ENCODE results near the gene CPLX1. TPM values are rescaled to one million over a fixed set of nuclear protein-coding genes. Genes with fewer than 3 reads are reported as not detected.
A peak's percentile ranks its signal among the peaks of the same experiment; 100 is the strongest.

The CPLX1 gene
- 1 to 10 TPM; 1.0 to 1.9 TPM for total RNA-seq
- 0.36 TPM for polyA plus RNA-seq (2013, experiment 1 of 2)
- 1.0 TPM for polyA plus RNA-seq (2013, experiment 2 of 2)
- long read RNA-seq, experiment 1, partial matches to known transcripts: 0 of 1 reads
- long read RNA-seq, experiment 1, other reads (novel, unspliced or antisense): 0 of 1 reads
- long read RNA-seq, experiment 2, partial matches to known transcripts: 0 of 3 reads
- long read RNA-seq, experiment 2, other reads (novel, unspliced or antisense): 0 of 3 reads
- long read RNA-seq, experiment 3: 0 reads
- long read RNA-seq, experiment 4: 0 reads

DNA sequence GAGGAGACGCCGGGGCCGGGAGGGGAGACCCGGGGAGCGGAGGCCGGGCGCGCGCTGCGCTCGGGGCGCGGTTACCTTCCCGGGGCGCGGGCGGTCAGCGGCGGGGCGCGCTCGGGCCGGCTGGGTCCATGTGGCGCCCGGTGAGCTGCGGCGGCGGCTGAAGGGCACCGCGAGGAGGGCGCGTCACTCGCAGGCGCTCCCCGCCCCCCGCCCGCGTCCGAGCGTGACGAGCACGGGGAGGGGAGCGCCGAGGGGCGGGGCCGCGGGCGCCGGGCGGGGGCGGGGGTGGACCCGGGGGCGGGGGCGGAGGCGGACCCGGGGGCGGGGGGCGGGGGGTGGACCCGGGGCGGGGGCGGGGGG lies at the start of gene CPLX1:
Gene CPLX1, minus strand, starts transcription at position 159 of the 360 bp plus-strand sequence. CDS start 1,607 bp downstream, outside the sequence.
- TF ChIP-seq, protein P1, sequence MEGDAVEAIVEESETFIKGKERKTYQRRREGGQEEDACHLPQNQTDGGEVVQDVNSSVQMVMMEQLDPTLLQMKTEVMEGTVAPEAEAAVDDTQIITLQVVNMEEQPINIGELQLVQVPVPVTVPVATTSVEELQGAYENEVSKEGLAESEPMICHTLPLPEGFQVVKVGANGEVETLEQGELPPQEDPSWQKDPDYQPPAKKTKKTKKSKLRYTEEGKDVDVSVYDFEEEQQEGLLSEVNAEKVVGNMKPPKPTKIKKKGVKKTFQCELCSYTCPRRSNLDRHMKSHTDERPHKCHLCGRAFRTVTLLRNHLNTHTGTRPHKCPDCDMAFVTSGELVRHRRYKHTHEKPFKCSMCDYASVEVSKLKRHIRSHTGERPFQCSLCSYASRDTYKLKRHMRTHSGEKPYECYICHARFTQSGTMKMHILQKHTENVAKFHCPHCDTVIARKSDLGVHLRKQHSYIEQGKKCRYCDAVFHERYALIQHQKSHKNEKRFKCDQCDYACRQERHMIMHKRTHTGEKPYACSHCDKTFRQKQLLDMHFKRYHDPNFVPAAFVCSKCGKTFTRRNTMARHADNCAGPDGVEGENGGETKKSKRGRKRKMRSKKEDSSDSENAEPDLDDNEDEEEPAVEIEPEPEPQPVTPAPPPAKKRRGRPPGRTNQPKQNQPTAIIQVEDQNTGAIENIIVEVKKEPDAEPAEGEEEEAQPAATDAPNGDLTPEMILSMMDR (conservative IDR thresholded peaks at IDR 0.05): no peak
- H3K36me3 Mint-ChIP-seq (ENCODE audit: low read depth): no peaks in the 10 kb centered on the region
- peak; percentile 76 for DNase-seq
- H3K27ac ChIP-seq (ENCODE audit: low read depth, low read length): no peak within 1 kb of the TSS
- H3K27me3 ChIP-seq (ENCODE audit: control insufficient read depth, insufficient read depth, low read length, poor library complexity, severe bottlenecking): peaks cover 69% of the 10 kb centered on the region
- peaks cover 2% of the 10 kb centered on the region for H3K4me1 Mint-ChIP-seq
- no peaks in the 10 kb centered on the region for H3K36me3 ChIP-seq (ENCODE audit: control insufficient read depth, insufficient read depth, low read length)
- H3K4me1 ChIP-seq (ENCODE audit: control insufficient read depth, insufficient read depth, low read length): peaks cover 2% of the 10 kb centered on the region
- 0% methylated on average over 3 to 34 of the region's 61 CpGs for WGBS, 2 experiments (ENCODE audit: insufficient coverage in 1 of 2, insufficient read length in 1 of 2)
- H3K27ac Mint-ChIP-seq: no peak within 1 kb of the TSS
- peaks cover 70% of the 10 kb centered on the region for H3K27me3 Mint-ChIP-seq (ENCODE audit: insufficient read depth)
- no peak within 1 kb of the TSS for H3K9ac ChIP-seq (ENCODE audit: extremely low read depth, low read length, poor library complexity, severe bottlenecking)
- H3K4me3 Mint-ChIP-seq: peak within 1 kb of the TSS; percentile 41
- no peaks in the 10 kb centered on the region for H3K9me3 Mint-ChIP-seq
- no peak within 1 kb of the TSS for H3K4me3 ChIP-seq (ENCODE audit: low read length)
- no peaks in the 10 kb centered on the region for H3K9me3 ChIP-seq (ENCODE audit: control insufficient read depth, low read length)

DNA sequence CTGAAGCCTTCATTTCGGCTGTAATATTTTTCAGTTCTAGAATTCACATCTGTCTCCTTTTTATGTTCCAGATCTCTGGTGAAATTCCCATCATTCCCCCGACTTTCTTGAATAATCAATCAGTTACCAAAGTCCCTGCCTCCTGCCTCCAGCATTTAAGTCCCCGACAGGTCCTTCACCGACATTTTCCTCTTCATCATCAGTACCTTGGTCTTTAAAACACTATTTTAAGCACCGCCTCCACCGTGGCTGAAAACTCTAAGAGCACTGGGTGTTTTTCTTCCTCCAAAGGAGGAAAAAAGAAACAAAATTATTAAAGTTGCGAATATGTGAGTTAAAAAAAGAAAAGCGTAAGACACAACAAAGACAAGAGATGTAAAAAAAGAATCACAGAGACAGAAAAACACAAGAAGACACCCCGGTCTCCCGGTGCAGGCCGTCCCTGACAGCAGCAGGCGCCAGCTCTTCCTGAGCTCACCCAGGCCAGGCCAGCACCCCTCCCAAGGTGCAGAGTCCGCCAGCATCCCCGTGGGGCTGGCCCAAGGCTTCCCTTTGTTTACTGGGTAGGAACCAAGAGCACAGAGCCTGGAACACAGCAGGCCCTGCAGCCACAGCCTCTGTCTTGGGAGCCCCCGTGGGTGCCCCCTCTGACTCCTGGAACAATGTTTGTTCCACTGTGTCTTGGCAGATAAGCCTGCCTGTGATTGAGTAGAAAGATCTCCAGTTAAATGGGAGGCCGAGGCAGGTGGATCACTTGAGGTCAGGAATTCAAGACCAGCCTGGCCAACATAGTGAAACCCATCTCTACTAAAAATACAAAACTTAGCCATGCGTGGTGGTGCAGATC lies 49.3 kb upstream of the CPLX1 start:
- Mint-ChIP-seq H3K4me1 (no peaks in the 10 kb centered on the region), H3K27me3 (ENCODE audit: insufficient read depth) (no peaks in the 10 kb centered on the region), H3K36me3 (ENCODE audit: low read depth) (peaks cover 68% of the 10 kb centered on the region), H3K9me3 (no peaks in the 10 kb centered on the region), H3K4me3 (no peak overlapping the region), H3K27ac (no peak overlapping the region)
- Histone ChIP-seq H3K36me3 (ENCODE audit: control insufficient read depth, insufficient read depth, low read length) (peaks cover 41% of the 10 kb centered on the region), H3K27me3 (ENCODE audit: control insufficient read depth, insufficient read depth, low read length, poor library complexity, severe bottlenecking) (no peaks in the 10 kb centered on the region), H3K27ac (ENCODE audit: low read depth, low read length) (no peak overlapping the region), H3K4me1 (ENCODE audit: control insufficient read depth, insufficient read depth, low read length) (no peaks in the 10 kb centered on the region), H3K9me3 (ENCODE audit: control insufficient read depth, low read length) (no peaks in the 10 kb centered on the region), H3K4me3 (ENCODE audit: low read length) (no peak overlapping the region), H3K9ac (ENCODE audit: extremely low read depth, low read length, poor library complexity, severe bottlenecking) (no peak overlapping the region)
- 94 to 95% methylated on average over 10 to 17 of the region's 17 CpGs for WGBS, 2 experiments (ENCODE audit: insufficient coverage in 1 of 2, insufficient read length in 1 of 2)
- no peak for DNase-seq
- TF ChIP-seq, protein P1 (conservative IDR thresholded peaks at IDR 0.05): no peak

DNA sequence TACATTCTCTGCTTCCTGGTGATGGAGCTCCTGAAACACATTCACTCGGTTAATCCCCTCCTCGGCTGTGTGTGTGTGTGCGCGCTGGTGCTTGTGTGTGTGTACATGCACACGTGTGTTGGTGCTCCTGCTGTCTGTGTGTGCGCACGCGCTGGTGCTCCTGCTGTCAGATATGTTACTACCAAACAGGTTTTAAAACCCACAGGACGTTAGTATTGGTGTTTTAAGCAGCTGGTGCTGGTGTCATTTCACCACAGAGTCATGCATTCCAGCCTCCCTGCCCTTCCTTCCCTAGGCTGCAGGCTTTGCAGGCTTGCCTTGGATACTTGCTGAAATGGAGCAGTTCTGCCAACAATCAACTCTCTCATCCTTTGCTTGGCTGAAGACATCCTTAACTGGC lies 48.1 kb upstream of the CPLX1 start:
- H3K36me3 ChIP-seq (ENCODE audit: control insufficient read depth, insufficient read depth, low read length): peaks cover 42% of the 10 kb centered on the region
- no peak overlapping the region for H3K4me3 ChIP-seq (ENCODE audit: low read length)
- Mint-ChIP-seq H3K4me3 (no peak overlapping the region), H3K4me1 (no peaks in the 10 kb centered on the region), H3K9me3 (no peaks in the 10 kb centered on the region), H3K36me3 (ENCODE audit: low read depth) (peaks cover 66% of the 10 kb centered on the region), H3K27me3 (ENCODE audit: insufficient read depth) (no peaks in the 10 kb centered on the region), H3K27ac (no peak overlapping the region)
- no peak overlapping the region for H3K9ac ChIP-seq (ENCODE audit: extremely low read depth, low read length, poor library complexity, severe bottlenecking)
- no peak for DNase-seq
- H3K27me3 ChIP-seq (ENCODE audit: control insufficient read depth, insufficient read depth, low read length, poor library complexity, severe bottlenecking): no peaks in the 10 kb centered on the region
- 91 to 97% methylated on average over 1 to 9 of the region's 9 CpGs for WGBS, 2 experiments (ENCODE audit: insufficient coverage in 1 of 2, insufficient read length in 1 of 2)
- TF ChIP-seq, protein P1 (conservative IDR thresholded peaks at IDR 0.05): no peak
- no peaks in the 10 kb centered on the region for H3K4me1 ChIP-seq (ENCODE audit: control insufficient read depth, insufficient read depth, low read length)
- no peak overlapping the region for H3K27ac ChIP-seq (ENCODE audit: low read depth, low read length)
- no peaks in the 10 kb centered on the region for H3K9me3 ChIP-seq (ENCODE audit: control insufficient read depth, low read length)
